GM18511 (cell line): ENCODE results near the gene GTPBP6.
"Not testable (repeated sequence)": the region's sequence is repeated elsewhere in the genome, so short reads cannot be mapped to it uniquely, and the experiment has no call there.

Source experiments
- ATAC-seq: cut with Tn5 transposase; IDR thresholded peaks from one replicate; pipeline ENCODE4 v1.9.1; 2021; ENCODE audit warnings: mild to moderate bottlenecking, moderate library complexity; ENCODE audit not compliant: unreplicated experiment

GTPBP6 gene

GRCh38 chrX:351736-352135 lies 33.1 kb upstream of the GTPBP6 start:
- no peak for ATAC-seq

- not testable (repeated sequence) for ATAC-seq
These were observed 32.7 kb upstream of the GTPBP6 start for GRCh38 chrX:351324-351641.

GRCh38 chrX:350534-351323 lies 32.1 kb upstream of the GTPBP6 start:
- ATAC-seq, result no peak

- ATAC-seq, result no peak
These were observed 31.5 kb upstream of the GTPBP6 start for GRCh38 chrX:350148-350533.

GRCh38 chrX:349702-350101 lies 31.1 kb upstream of the GTPBP6 start:
- no peak for ATAC-seq

- no peak for ATAC-seq
These were observed 30.6 kb upstream of the GTPBP6 start for GRCh38 chrX:349196-349595.

- no peak for ATAC-seq
These were observed 30.0 kb upstream of the GTPBP6 start for GRCh38 chrX:348461-349117.

GRCh38 chrX:347351-348117 lies 28.9 kb upstream of the GTPBP6 start:
- no peak for ATAC-seq

- ATAC-seq, result no peak
These were observed 27.6 kb upstream of the GTPBP6 start for GRCh38 chrX:346034-346813.

GRCh38 chrX:345020-345925 lies 26.7 kb upstream of the GTPBP6 start:
- no peak for ATAC-seq

- no peak for ATAC-seq
These were observed 25.8 kb upstream of the GTPBP6 start for GRCh38 chrX:344371-344901.

- no peak for ATAC-seq
These were observed 23.0 kb upstream of the GTPBP6 start for GRCh38 chrX:341541-342101.

- ATAC-seq, result no peak
These were observed 22.2 kb upstream of the GTPBP6 start for GRCh38 chrX:340641-341423.

- ATAC-seq, result no peak
These were observed 21.5 kb upstream of the GTPBP6 start for GRCh38 chrX:340121-340520.

- no peak for ATAC-seq
These were observed 20.3 kb upstream of the GTPBP6 start for GRCh38 chrX:338836-339400.

GRCh38 chrX:338281-338835 lies 19.8 kb upstream of the GTPBP6 start:
- no peak for ATAC-seq

- no peak for ATAC-seq
These were observed 18.8 kb upstream of the GTPBP6 start for GRCh38 chrX:337331-337831.

- no peak for ATAC-seq
These were observed 17.6 kb upstream of the GTPBP6 start for GRCh38 chrX:336227-336626.
